Measurements from ENCODE around the gene MPLKIP.
A peak's percentile ranks its signal among the peaks of the same experiment; 100 is the strongest.

The MPLKIP gene

DNA sequence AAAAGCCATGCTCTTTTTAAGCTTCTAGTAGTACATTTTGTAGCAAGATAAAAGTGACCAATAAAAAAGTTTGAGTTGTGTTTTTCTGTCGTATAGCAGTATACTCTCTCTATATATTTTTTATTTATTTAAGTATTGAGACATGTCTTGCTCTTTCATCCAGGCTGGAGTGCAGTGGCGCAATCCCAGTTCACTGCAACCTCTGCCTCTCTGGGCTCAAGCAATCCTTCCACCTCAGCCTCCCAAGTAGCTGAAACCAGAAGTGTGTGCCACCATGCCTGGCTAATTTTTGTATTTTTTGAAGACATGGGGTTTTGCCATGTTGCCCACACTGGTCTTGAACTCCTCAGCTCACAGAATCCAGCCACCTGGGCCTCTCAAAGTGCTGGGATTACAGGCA lies 3.1 kb upstream of the MPLKIP start:
- POLR2A ChIA-PET, result no interaction called here
- CTCF ChIA-PET, result no interaction called here
- H3K27ac ChIP-seq (ENCODE audit: extremely low read depth, low read depth, low read length), result no peak overlapping the region
- no peaks in the 10 kb centered on the region for H3K9me3 ChIP-seq (ENCODE audit: control insufficient read depth, insufficient read depth, low read depth, low read length)
- TF ChIP-seq ZNF560 (tag by site-specific recombination; IDR thresholded peaks at IDR 0.05; ENCODE audit: borderline replicate concordance) (no peak), ZNF701 (tag by site-specific recombination; IDR thresholded peaks at IDR 0.05) (no peak), ZNF335 (tag by site-specific recombination; conservative IDR thresholded peaks at IDR 0.05) (no peak), ZNF785 (tag by site-specific recombination; IDR thresholded peaks at IDR 0.05) (no peak), ZSCAN5A (tag by site-specific recombination; IDR thresholded peaks at IDR 0.05) (no peak), ZFHX2 (tag by site-specific recombination; conservative IDR thresholded peaks at IDR 0.05) (no peak), ZBTB48 (tag by site-specific recombination; IDR thresholded peaks at IDR 0.05) (no peak), PRDM6 (tag by site-specific recombination; IDR thresholded peaks at IDR 0.05) (no peak), PRDM4 (tag by site-specific recombination; IDR thresholded peaks at IDR 0.05) (no peak)
- TF ChIP-seq, protein P1, sequence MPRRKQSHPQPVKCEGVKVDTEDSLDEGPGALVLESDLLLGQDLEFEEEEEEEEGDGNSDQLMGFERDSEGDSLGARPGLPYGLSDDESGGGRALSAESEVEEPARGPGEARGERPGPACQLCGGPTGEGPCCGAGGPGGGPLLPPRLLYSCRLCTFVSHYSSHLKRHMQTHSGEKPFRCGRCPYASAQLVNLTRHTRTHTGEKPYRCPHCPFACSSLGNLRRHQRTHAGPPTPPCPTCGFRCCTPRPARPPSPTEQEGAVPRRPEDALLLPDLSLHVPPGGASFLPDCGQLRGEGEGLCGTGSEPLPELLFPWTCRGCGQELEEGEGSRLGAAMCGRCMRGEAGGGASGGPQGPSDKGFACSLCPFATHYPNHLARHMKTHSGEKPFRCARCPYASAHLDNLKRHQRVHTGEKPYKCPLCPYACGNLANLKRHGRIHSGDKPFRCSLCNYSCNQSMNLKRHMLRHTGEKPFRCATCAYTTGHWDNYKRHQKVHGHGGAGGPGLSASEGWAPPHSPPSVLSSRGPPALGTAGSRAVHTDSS (tag by site-specific recombination; IDR thresholded peaks at IDR 0.05), result no peak
- H3K4me1 ChIP-seq (ENCODE audit: control insufficient read depth, insufficient read depth, low read length), result no peaks in the 10 kb centered on the region; the same call in none of the 2 replicates
- H3K36me3 ChIP-seq (ENCODE audit: control insufficient read depth in 2 of 2, insufficient read depth in 1 of 2, low read length in 2 of 2), result no peaks in the 10 kb centered on the region
- no peak overlapping the region for H3K4me3 ChIP-seq (ENCODE audit: low read depth, low read length)

GRCh38 chr7:40135317-40135610 lies 842 bp upstream of the MPLKIP start:
- H3K9me3 ChIP-seq (ENCODE audit: control insufficient read depth, insufficient read depth, low read depth, low read length), result no peaks in the 10 kb centered on the region
- ChIA-PET CTCF (interaction anchor here (0.6 to 1.8 kb wide), 10 partner anchors 9 to 324 kb away, joined by 3 to 7 read pairs (median 3); no protein-coding TSS in a partner anchor), POLR2A (interaction anchor here (0.7 to 2.2 kb wide), 4 partner anchors 11 to 512 kb away, joined by 3 to 7 read pairs (median 4); partner anchors contain the start of genes CDK13 and RALA)
- no peak for TF ChIP-seq ZNF514 (tag by site-specific recombination; IDR thresholded peaks at IDR 0.05)
- peak; percentile 59 for TF ChIP-seq SCRT2 (tag by site-specific recombination; IDR thresholded peaks at IDR 0.05)
- TF ChIP-seq ZNF274 (IDR thresholded peaks at IDR 0.05; ENCODE audit: low read length), result no peak
- TF ChIP-seq ZNF274 (tag by site-specific recombination; IDR thresholded peaks at IDR 0.05; ENCODE audit: borderline replicate concordance), result no peak
- H3K36me3 ChIP-seq (ENCODE audit: control insufficient read depth in 2 of 2, insufficient read depth in 1 of 2, low read length in 2 of 2), result peaks cover 3 to 6% of the 10 kb centered on the region in 2 experiments; a peak in 2 of 3 replicates
- H3K4me1 ChIP-seq (ENCODE audit: control insufficient read depth, insufficient read depth, low read length), result no peaks in the 10 kb centered on the region; the same call in none of the 2 replicates
- no peak overlapping the region for H3K27ac ChIP-seq (ENCODE audit: extremely low read depth, low read depth, low read length)
- H3K4me3 ChIP-seq (ENCODE audit: low read depth, low read length), result peak overlapping the region; percentile 86
